Pancreas (tissue), 10 donors: ENCODE data around the gene TMEM154. TPM values are rescaled to one million over a fixed set of nuclear protein-coding genes. Genes with fewer than 3 reads are reported as not detected.

Source experiments
- ATAC-seq, 4 donors: fragments of 200-7000 bp; cut with Tn5 transposase; one replicate each; pipeline versions ENCODE4 v1.8.0 to v1.9.1; 2020; ENCODE audit warnings: mild to moderate bottlenecking in 4 of 4, moderate library complexity in 4 of 4
- DNase-seq, 6 donors: peaks; one replicate each; pipeline ENCODE4 v3.0.0-alpha.2; 2020
- FAIRE-seq: peaks from 2 replicates; lab custom pipeline; 2012; peaks lifted over from hg19 to GRCh38; lab: Jason Lieb, UNC
- H3K27ac ChIP-seq, 4 donors: fragments of 200-600 bp; sonication (generic); 1 replicate in 3 of 4; 2 replicates in 1 of 4; pipeline versions ENCODE4 v1.5.0 to v1.8.0; 2020
- H3K27me3 ChIP-seq, 4 donors: fragments of 200-600 bp; one replicate each; pipeline ENCODE4 v1.8.0; 2021
- H3K36me3 ChIP-seq, 3 donors: fragments of 200-600 bp; sonication (generic) in 1 of 3; one replicate each; pipeline versions ENCODE4 v1.5.0 to v1.8.0; 2020 to 2021
- H3K4me1 ChIP-seq, 3 donors: fragments of 200-600 bp; one replicate each; pipeline ENCODE4 v1.8.0; 2021
- H3K4me3 ChIP-seq, 4 donors: fragments of 200-600 bp; sonication (generic) in 2 of 4; one replicate each; pipeline versions ENCODE4 v1.5.0 to v1.8.0; 2020 to 2021
- H3K9me3 ChIP-seq, 4 donors: fragments of 200-600 bp; one replicate each; pipeline ENCODE4 v1.8.0; 2021
- WGBS, 2 donors: extraction: QIAGEN DNeasy Blood & Tissue Kit; methylation state at CpG; one replicate each; pipeline ENCODE4 v1.1.7; 2013; 5-methylcytosine and 5-hydroxymethylcytosine counted together
- intact Hi-C, 3 donors: fragments of 100-400 bp; cut with DNase I; formaldehyde crosslinking; loops; one replicate each; pipeline versions ENCODE4 v1.11.1 to v1.14.2; 2022
- polyA plus RNA-seq, 2 donors: library from polyadenylated mRNA; stranded (reverse); fragments of 200-250 nt; gene quantifications; one replicate each; pipeline ENCODE4 v1.2.3, GENCODE V29; 2013
- total RNA-seq, 6 donors: library from RNA; stranded (reverse); fragmentation: NEBNext Ultra II Directional in 4 of 6; extraction: Animal tissue kit (Norgen Biotek cat#: 25700) in 4 of 6; gene quantifications; one replicate each; pipeline versions ENCODE4 v1.2.1 to v1.2.4, GENCODE V29; 2021 to 2023
- TF ChIP-seq, protein P1 (sequence below), 4 donors: fragments of 200-600 bp; sonication (generic) in 3 of 4; IDR thresholded peaks; one replicate each; pipeline versions ENCODE4 v1.5.0 to v1.8.0; 2021; ENCODE audit warnings: antibody characterized with exemption in 4 of 4
- donor health status: healthy with polysubstance abuse.
- donor health status: DM: no; HTN: no; CAD: no; lungs with moderate emphysema.
- donor health status: DM: no; HTN: no; CAD: no.
- donor health status: control.
- donor health status: control.
- donor health status: Bipolar disorder and iron deficiency.
- donor health status: DM: yes; HTN: yes; CAD: no.
- donor health status: DM: no; HTN: no; CAD: no.
- donor health status: DM: no; HTN: no; CAD: no.
- donor health status: DM: yes; HTN: yes; CAD: no.

TMEM154 gene
- total and polyA plus RNA-seq, 8 donors: 0.05 to 3.3 (median 0.48) TPM

DNA sequence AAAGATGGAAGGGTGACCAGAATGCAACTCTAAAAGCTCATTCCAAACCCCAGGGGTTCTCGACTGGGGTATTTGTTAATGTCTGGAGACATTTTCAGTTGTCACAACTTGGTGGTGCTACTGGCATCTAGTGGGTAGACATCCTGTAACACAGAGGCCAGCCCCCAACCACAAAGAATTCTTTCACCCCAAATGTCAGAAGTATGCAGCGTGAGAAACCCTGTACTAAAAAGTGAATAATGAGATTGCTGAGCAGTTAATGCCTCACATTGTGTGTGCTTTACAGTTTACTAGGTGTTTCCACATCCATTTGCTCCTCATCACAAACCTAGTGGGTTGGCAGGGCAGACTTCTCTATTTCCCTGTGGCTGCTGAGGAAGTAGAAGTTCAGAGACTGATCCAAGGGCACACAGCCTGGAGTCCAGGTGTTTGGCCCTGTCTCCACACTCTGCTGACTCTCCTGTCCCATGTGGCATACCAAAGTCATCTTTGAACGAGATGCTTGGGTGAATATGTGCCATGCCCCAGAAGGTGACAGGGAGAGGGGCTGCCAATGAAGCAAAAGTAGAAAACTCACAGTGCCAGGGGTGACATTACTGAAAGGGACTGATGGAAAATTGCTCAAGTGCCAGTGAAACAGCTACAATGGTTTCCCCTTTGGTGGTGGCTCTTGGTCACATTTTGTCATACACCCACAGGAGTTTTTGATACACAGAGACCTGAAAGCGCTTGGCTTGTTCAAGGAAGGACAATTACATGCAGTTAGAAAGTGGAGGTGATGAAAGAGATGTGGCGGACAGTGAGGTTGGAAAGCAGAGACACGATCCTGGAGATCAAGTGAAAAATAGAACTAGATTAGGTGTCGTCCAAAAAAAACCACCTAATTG lies 10.1 kb upstream of the TMEM154 start:
- TF ChIP-seq, protein P1, sequence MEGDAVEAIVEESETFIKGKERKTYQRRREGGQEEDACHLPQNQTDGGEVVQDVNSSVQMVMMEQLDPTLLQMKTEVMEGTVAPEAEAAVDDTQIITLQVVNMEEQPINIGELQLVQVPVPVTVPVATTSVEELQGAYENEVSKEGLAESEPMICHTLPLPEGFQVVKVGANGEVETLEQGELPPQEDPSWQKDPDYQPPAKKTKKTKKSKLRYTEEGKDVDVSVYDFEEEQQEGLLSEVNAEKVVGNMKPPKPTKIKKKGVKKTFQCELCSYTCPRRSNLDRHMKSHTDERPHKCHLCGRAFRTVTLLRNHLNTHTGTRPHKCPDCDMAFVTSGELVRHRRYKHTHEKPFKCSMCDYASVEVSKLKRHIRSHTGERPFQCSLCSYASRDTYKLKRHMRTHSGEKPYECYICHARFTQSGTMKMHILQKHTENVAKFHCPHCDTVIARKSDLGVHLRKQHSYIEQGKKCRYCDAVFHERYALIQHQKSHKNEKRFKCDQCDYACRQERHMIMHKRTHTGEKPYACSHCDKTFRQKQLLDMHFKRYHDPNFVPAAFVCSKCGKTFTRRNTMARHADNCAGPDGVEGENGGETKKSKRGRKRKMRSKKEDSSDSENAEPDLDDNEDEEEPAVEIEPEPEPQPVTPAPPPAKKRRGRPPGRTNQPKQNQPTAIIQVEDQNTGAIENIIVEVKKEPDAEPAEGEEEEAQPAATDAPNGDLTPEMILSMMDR (IDR thresholded peaks at IDR 0.05): no peak
- ATAC-seq: no peak
- Histone ChIP-seq H3K4me1 (no peaks in the 10 kb centered on the region), H3K9me3 (no peaks in the 10 kb centered on the region), H3K27me3 (no peaks in the 10 kb centered on the region), H3K4me3 (no peak overlapping the region), H3K36me3 (no peaks in the 10 kb centered on the region), H3K27ac (no peak overlapping the region)
- DNase-seq: no peak
- intact Hi-C loops: no loop called here
- 71 to 81% methylated on average over 7 of the region's 7 CpGs for WGBS, 2 donors
- no peak for FAIRE-seq

DNA sequence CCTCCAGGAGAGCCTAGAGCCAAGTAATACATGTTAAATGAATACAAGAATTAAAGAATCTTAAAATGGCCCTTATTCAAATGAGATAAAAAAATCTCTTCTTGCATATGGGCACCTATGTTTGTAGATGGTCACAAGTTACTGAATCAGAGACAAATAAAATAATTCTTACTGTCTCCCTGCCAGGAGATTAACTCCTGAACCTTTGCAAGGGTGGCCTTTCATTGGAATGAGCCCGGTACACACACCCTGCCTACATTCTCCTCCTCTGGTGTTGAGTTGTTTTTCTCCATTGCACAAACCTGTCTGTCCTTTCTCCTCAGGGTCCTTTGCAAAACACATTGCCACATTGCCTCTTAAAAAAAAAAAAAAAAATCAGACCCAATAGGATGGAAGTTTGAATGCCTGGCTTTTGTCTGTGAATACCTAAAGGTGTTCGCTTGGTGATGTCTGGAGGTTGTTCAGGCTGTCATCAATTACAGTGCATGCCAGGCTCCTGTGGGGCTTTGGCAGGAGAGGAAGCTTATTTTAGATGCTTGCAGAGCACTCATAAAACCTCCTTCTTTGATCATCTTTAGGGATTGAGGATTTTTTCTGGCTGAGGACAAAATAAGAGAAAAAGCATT lies 8.3 kb upstream of the TMEM154 start:
- Histone ChIP-seq H3K4me1 (no peaks in the 10 kb centered on the region), H3K36me3 (no peaks in the 10 kb centered on the region), H3K27me3 (no peaks in the 10 kb centered on the region), H3K4me3 (no peak overlapping the region), H3K27ac (no peak overlapping the region), H3K9me3 (no peaks in the 10 kb centered on the region)
- FAIRE-seq: no peak
- no peak for ATAC-seq
- no peak for DNase-seq
- WGBS, 2 donors: 74 to 76% methylated on average over 2 of the region's 2 CpGs
- intact Hi-C loops: no loop called here
- TF ChIP-seq, protein P1 (IDR thresholded peaks at IDR 0.05): no peak

DNA sequence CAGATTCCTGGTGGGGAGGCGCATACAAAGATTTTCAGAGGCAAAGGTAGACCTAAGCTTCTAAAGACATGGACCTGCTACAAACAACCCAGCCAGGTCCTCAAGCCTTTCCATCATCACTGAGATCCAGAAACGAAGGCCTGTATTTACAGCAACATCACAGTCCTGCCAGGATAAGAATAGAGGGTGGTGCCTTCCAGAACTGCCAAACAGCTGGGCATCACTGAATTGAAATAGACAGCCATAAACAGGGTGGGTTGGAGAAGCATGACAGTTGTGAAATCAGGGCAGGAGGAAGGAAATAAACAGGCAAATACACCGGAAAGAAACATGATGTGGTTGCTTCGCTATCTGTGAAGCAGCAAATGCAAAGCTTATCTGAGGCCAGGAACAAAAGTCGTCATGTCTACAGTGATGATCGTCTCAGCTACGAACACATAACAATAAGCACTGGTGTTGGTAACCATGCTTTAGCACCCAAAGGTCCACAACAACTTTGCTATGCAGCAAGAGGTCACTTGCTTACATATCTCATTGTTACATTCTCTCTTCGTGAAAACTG lies 6.7 kb upstream of the TMEM154 start:
- DNase-seq (no peak), FAIRE-seq (no peak), ATAC-seq (no peak)
- H3K4me3 ChIP-seq: no peak overlapping the region
- intact Hi-C loops: no loop called here
- H3K4me1 ChIP-seq: no peaks in the 10 kb centered on the region
- H3K9me3 ChIP-seq: no peaks in the 10 kb centered on the region
- no peaks in the 10 kb centered on the region for H3K36me3 ChIP-seq
- WGBS, 2 donors: 68 to 76% methylated on average over 8 of the region's 8 CpGs
- TF ChIP-seq, protein P1 (IDR thresholded peaks at IDR 0.05): no peak
- no peak overlapping the region for H3K27ac ChIP-seq
- H3K27me3 ChIP-seq: no peaks in the 10 kb centered on the region

DNA sequence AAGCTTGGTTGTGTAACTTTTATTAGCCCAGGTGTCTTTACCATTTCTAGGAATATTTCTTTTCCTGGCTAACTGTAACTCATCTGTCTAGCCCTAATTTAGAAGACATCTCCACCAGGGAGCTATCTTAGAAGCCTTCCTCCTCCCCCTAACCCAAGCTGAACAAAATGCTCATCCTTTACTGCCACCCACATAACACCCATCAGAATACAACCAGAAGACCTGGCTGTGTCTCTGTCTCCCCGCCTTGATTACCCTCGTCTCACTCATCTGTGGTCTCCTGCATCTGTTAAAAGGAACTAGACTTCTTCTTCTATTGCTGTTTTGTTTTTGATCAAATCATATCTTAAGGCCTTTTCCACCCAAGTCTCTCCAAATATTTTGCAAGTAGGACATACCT lies 4.8 kb upstream of the TMEM154 start:
- intact Hi-C loops: no loop called here
- H3K36me3 ChIP-seq: no peaks in the 10 kb centered on the region
- no peaks in the 10 kb centered on the region for H3K9me3 ChIP-seq
- H3K27ac ChIP-seq: no peak overlapping the region
- TF ChIP-seq, protein P1 (IDR thresholded peaks at IDR 0.05): no peak
- no peak for FAIRE-seq
- WGBS, 2 donors: 72 to 90% methylated on average over 2 of the region's 2 CpGs
- DNase-seq: no peak
- no peaks in the 10 kb centered on the region for H3K27me3 ChIP-seq
- no peak for ATAC-seq
- no peaks in the 10 kb centered on the region for H3K4me1 ChIP-seq
- no peak overlapping the region for H3K4me3 ChIP-seq
